KMS-11 (cell line): Measurements from ENCODE around the gene CNTNAP5.

Experiments used
- H2AFZ ChIP-seq: fragments of 200-600 bp; sonication (generic); 2 replicates; pipeline ENCODE4 v1.6.1; 2016; ENCODE audit warnings: antibody characterized with exemption, mixed run types, low read depth
- H3K27ac ChIP-seq: fragments of 200-600 bp; sonication (generic); 2 replicates; pipeline ENCODE4 v1.6.1; 2016; ENCODE audit warnings: mild to moderate bottlenecking, mixed run types
- H3K27me3 ChIP-seq: fragments of 200-600 bp; sonication (generic); 2 replicates; pipeline ENCODE4 v1.6.1; 2017; ENCODE audit warnings: mild to moderate bottlenecking, low read depth, mixed run types, moderate library complexity; ENCODE audit not compliant: insufficient read depth
- H3K36me3 ChIP-seq: fragments of 200-600 bp; sonication (generic); 2 replicates; pipeline ENCODE4 v1.6.1; 2017; ENCODE audit warnings: mild to moderate bottlenecking, mixed run types; ENCODE audit not compliant: insufficient read depth
- H3K4me1 ChIP-seq: fragments of 200-600 bp; sonication (generic); 2 replicates; pipeline ENCODE4 v1.6.1; 2016; ENCODE audit warnings: mild to moderate bottlenecking, low read depth, mixed run types; ENCODE audit not compliant: poor library complexity, severe bottlenecking
- H3K4me2 ChIP-seq: fragments of 200-600 bp; sonication (generic); 2 replicates; pipeline ENCODE4 v1.7.0; 2016; ENCODE audit warnings: mild to moderate bottlenecking, mixed run types
- H3K4me3 ChIP-seq: fragments of 200-600 bp; sonication (generic); IDR thresholded peaks from 2 replicates; pipeline ENCODE4 v1.6.1; 2017; ENCODE audit warnings: low read depth, low read length, mixed read lengths; ENCODE audit not compliant: insufficient read depth
- H3K79me2 ChIP-seq: fragments of 200-600 bp; sonication (generic); 2 replicates; pipeline ENCODE4 v1.6.1; 2016; ENCODE audit warnings: low read depth, mixed run types; ENCODE audit not compliant: insufficient read depth
- H3K9ac ChIP-seq: fragments of 200-600 bp; sonication (generic); 2 replicates; pipeline ENCODE4 v1.6.1; 2016; ENCODE audit warnings: mild to moderate bottlenecking, mixed run types
- H4K20me1 ChIP-seq: fragments of 200-600 bp; sonication (generic); 2 replicates; pipeline ENCODE4 v1.6.1; 2016; ENCODE audit warnings: mild to moderate bottlenecking, mixed run types; ENCODE audit not compliant: insufficient read depth
- TF ChIP-seq, protein P1 (sequence below): fragments of 200-600 bp; sonication (generic); conservative IDR thresholded peaks from 2 replicates; pipeline ENCODE4 v1.6.1; 2017; ENCODE audit warnings: low read depth, mild to moderate bottlenecking, antibody characterized with exemption, low read length, moderate library complexity, mixed read lengths

CNTNAP5 gene

GRCh38 chr2:124822516-124822915 is 797.4 kb downstream of the CNTNAP5 start:
- H4K20me1 ChIP-seq: no peaks in the 10 kb centered on the region
- no peaks in the 10 kb centered on the region for H3K27me3 ChIP-seq
- H3K27ac ChIP-seq: no peak overlapping the region
- no peak overlapping the region for H2AFZ ChIP-seq
- H3K9ac ChIP-seq: no peak overlapping the region
- H3K36me3 ChIP-seq: no peaks in the 10 kb centered on the region
- H3K79me2 ChIP-seq: no peaks in the 10 kb centered on the region
- no peaks in the 10 kb centered on the region for H3K4me1 ChIP-seq
- TF ChIP-seq, protein P1, sequence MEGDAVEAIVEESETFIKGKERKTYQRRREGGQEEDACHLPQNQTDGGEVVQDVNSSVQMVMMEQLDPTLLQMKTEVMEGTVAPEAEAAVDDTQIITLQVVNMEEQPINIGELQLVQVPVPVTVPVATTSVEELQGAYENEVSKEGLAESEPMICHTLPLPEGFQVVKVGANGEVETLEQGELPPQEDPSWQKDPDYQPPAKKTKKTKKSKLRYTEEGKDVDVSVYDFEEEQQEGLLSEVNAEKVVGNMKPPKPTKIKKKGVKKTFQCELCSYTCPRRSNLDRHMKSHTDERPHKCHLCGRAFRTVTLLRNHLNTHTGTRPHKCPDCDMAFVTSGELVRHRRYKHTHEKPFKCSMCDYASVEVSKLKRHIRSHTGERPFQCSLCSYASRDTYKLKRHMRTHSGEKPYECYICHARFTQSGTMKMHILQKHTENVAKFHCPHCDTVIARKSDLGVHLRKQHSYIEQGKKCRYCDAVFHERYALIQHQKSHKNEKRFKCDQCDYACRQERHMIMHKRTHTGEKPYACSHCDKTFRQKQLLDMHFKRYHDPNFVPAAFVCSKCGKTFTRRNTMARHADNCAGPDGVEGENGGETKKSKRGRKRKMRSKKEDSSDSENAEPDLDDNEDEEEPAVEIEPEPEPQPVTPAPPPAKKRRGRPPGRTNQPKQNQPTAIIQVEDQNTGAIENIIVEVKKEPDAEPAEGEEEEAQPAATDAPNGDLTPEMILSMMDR: no peak
- no peak overlapping the region for H3K4me3 ChIP-seq
- no peak overlapping the region for H3K4me2 ChIP-seq

- Histone ChIP-seq H3K36me3 (no peaks in the 10 kb centered on the region), H3K27me3 (no peaks in the 10 kb centered on the region), H3K9ac (no peak overlapping the region), H3K4me1 (no peaks in the 10 kb centered on the region), H2AFZ (no peak overlapping the region), H3K27ac (no peak overlapping the region), H4K20me1 (no peaks in the 10 kb centered on the region), H3K4me2 (no peak overlapping the region), H3K79me2 (no peaks in the 10 kb centered on the region), H3K4me3 (no peak overlapping the region)
- TF ChIP-seq, protein P1: no peak
Observed at GRCh38 chr2:124824441-124824840, 799.4 kb downstream of the CNTNAP5 start.

DNA sequence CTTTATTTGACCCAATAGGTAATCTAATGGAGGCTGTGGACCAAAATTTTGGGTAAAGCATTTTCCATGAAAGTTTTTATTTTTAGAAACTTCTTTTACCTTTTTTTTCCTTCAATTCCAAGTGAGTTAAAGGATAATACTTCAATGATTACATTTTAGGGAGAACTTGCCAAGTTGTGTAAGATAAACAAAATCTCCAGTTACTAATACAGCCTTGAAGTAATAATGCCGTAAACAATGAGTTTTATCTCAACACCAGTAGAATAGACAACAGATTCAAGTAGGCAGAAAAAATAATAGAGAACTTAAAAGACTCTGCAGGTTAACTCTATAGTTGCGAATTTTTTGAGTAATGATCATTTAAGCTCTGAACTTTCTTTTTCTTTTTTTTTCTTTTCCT is 807.4 kb downstream of the CNTNAP5 start:
- Histone ChIP-seq H3K4me3 (no peak overlapping the region), H4K20me1 (no peaks in the 10 kb centered on the region), H3K79me2 (no peaks in the 10 kb centered on the region), H3K4me2 (no peak overlapping the region), H3K27me3 (no peaks in the 10 kb centered on the region), H3K36me3 (no peaks in the 10 kb centered on the region), H3K27ac (no peak overlapping the region), H2AFZ (no peak overlapping the region), H3K4me1 (no peaks in the 10 kb centered on the region), H3K9ac (no peak overlapping the region)
- TF ChIP-seq, protein P1: no peak

- Histone ChIP-seq H3K36me3 (no peaks in the 10 kb centered on the region), H3K27ac (no peak overlapping the region), H2AFZ (no peak overlapping the region), H3K4me2 (no peak overlapping the region), H3K4me1 (no peaks in the 10 kb centered on the region), H3K79me2 (no peaks in the 10 kb centered on the region), H3K9ac (no peak overlapping the region), H4K20me1 (no peaks in the 10 kb centered on the region), H3K4me3 (no peak overlapping the region), H3K27me3 (no peaks in the 10 kb centered on the region)
- TF ChIP-seq, protein P1: no peak
Observed at GRCh38 chr2:124834331-124834730, 809.2 kb downstream of the CNTNAP5 start.
